SK-N-DZ (cell line): ENCODE results near the gene CDK19.
"Not testable (repeated sequence)": the region's sequence is repeated elsewhere in the genome, so short reads cannot be mapped to it uniquely, and the experiment has no call there.

ENCODE experiments used
- DNase-seq: peaks from one replicate; pipeline ENCODE4 v3.0.0-alpha.2; 2015; ENCODE audit warnings: low spot score

CDK19 gene

GRCh38 chr6:110814102-110815014, 911 bp downstream of the CDK19 start:
- DNase-seq, result peak; percentile 38

DNA sequence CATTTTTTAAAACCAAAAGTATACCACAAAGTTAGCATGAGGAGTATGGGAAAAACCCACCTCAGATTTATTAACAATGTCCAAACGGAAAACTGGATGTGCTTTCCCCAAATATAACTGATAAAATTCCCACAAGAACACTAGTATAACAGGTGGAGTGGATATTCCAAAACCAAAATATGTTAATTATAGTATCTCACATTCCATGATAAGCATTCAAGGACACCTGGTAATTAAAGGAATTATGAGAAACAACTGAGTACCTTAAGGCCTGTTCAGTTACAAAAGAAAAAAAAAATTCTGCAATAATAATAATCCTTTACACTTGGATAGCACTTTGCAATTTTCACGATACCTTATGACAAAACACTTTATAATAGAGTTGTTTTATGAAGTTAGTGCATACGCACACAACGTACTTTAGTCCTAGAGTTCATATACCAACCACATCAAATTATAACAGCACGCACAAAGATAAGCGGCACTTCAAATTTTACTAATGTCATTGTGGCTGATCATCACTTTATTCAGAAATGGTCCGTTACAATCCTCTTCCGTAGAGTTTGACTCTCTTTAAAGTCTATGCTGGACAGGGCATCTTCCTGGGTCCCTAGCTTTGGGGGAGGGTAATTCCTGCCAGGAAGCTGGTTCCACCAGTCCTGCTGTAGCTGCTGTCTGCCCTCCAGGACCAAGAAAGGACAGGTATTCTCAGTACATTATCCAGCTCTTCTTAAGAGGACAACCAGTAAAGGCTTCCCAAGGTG, 1.7 kb downstream of the CDK19 start:
- DNase-seq, result no peak

DNA sequence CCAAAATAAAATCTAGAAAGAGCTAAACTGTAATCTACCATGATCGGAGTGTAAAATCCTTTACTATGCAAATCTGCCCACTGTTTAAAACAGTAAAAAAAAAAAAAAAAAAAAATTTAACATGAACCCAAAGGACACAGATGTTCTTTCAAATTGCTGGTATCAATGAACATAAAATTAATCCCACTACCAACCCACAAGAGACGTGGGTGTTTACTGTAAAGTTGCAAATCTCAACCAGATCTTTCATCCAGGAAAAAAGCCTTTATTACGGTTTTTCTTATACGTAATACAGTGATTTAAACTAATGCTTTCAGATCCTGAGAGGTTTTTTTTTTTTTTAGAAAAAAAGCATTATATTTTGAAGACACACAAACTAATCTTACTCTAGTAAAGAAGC, 2.5 kb downstream of the CDK19 start:
- no peak for DNase-seq

GRCh38 chr6:110810896-110811586, 4.2 kb downstream of the CDK19 start:
- no peak for DNase-seq

DNA sequence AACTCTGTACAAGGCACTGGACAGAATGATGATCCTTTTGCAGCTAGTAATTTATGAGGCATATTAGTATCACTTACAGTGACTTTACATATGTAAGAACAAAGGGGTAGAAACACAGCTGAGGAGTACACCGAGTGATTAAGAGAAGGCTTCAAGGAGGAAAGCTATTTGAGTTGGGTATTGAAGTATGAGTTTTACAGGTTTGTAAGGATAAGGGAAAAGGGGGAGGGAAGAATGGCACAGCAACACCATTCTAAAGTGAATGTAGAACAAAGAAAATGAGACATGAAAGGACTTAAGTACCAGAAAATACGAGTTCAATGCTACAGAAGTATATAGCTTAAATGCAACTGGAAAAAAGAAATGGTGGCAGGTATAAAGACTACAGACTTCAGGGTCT, 5.5 kb downstream of the CDK19 start:
- DNase-seq, result no peak

DNA sequence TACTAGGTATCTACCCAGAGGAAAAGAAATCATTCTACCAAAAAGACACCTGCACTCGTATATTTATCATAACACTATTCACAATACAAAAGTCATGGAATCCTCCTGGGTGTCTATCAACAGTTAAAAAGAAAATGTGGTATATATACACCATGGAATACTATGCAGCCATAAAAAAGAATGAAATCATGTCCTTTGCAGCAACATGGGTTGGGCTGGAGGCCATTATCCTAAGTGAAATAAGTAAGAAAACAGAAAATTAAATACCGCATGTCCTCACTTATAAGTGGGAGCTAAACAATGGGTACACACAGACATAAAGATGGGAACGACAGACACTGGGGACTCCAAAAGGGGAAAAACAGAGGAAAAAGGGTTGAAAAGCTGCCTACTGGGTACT, 13.1 kb downstream of the CDK19 start:
- DNase-seq, result not testable (repeated sequence)

GRCh38 chr6:110800839-110801196, 14.5 kb downstream of the CDK19 start:
- no peak for DNase-seq

DNA sequence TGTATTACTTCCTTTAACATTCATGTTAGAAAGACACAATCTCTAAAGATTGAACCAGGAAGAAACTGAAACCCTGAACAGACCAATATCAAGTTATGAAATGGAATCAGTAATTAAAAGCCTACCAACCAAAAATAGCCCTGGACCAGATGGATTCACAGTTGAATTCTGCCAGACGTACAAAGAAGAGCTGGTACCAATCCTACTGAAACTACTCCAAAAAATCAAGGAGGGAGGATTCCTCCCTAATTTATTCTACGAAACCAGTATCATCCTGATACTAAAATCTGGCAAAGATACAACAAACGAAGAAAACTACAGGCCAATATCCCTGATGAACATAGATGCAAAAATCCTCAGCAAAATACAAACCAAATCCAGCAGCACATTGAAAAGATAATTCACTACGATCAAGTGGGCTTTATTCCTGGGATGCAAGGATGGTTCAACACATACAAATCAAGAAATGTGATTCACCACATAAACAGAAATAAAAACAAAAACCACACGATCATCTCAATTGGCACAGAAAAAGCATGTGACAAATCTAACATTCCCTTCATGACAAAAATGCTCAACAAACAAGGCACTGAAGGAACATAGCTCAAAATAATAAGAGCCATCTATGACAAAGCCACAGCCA, 15.0 kb downstream of the CDK19 start:
- DNase-seq, result no peak

DNA sequence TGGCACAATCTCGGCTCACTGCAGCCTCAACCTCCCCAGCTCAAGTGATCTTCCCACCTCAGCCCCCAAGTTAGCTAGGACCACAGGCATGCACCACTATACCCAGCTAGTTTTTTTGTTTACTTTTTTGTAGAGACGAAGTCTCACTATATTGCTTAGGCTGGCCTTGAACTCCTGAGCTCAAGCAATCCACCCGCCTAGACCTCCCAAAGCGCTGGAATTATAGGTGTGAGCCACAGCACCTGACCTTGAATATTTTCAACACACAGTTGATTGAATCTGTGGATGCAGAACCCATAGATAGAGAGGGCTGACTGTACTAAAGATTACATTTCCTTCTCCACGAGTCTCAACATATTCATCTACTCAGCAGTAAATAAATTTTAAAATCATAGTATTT, 15.6 kb downstream of the CDK19 start:
- no peak for DNase-seq

DNA sequence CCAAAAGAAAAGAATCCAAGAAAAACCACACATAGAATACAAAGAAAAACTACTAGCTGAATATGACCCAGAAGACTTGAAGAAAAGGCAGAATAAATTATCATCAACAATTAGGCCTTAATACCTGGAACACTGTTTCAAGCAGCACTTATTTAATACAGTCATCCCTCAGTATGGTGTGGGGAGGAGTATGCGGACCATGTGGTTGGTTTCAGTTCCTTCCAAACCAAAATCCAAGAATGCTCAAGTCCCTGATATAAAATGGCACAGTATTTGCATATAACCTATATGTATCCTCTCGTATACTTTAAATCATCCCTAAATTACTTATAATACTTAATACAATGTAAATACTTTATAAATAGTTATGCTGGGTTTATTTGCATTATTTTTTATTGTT, 16.1 kb downstream of the CDK19 start:
- DNase-seq, result no peak

DNA sequence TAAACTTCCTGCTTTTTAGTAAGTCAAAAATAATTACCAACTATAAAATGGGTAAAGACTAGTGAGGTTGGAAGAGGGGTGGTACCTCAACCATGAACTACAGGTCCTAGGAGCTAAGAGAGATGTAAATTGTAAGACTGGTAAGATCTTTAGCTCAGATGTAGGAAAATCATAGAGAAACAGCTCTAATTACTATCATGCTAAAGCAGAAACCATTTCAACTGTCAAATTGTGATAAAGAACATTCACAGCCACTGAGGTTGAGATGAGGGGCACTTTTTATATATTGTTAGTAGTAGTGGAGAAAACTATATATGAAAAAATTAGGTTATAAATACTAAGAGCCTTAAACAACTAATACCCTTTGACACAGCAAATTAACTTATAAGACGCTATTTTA, 20.0 kb downstream of the CDK19 start:
- DNase-seq, result peak; percentile 11

- no peak for DNase-seq
These were observed 28.6 kb downstream of the CDK19 start for GRCh38 chr6:110786696-110787095.

DNA sequence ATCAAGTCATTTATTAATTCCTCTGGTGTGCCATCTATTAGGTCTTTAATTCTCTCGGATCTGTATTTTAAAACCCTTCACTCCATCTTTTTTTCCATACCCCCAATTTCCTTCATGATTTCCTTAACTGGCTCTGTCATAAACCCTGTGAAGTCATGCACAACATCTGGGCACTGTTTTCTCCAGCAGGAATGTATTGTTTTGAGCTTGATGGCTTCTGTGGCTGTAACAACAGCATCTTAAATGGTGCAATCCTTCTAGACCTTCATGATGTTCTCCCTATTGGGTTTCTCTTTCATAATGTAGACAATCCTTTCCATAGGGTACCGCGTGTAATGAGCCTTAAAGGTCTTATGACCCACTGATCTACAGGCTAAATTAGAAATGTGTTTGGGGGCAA, 29.0 kb downstream of the CDK19 start:
- DNase-seq, result no peak

DNA sequence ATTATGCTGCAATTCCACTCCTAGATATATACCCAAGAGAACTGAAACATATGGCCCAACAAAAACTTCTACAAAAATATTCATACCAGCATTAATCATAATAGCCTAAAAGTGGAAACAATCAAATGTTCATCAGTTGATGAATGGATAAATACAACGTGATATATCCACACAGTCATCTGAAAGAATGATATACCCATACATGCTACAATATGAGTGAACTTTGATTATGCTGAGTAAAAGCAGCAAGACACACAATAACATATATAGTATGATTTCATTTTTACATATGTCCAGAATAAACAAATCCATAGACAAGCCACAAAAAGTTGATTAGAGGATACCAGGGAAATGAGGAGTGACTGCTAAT, 30.7 kb downstream of the CDK19 start:
- DNase-seq, result no peak

DNA sequence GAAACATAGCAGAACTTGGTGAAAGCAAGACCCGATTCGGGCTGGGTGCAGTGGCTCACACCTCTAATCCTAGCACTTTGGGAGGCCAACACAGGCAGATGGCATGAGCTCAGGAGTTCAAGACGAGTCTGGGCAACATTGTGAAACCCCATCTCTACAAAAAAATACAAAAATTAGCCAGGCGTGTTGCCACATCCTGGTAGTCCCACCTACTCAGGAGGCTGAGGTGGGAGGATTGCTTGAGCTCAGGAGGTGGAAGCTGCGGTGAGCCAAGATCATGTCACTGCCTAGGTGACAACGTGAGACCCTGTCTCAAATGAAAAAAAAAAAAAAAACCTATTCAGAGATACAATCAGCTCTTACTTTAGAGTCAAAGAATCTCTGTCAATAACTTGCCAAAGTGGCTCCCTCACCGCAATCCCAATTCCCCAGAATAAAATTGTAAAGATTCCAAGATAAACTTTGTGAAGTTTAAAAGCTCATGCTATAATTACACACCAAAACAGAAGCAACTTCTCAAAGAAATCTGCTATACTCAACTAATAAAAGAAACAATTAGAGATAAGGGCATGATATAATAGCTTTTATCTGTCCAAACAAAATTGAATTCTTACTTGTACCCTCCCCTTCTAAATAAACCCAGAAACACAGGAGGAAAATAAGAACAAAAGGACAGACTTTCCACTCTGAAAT, 33.6 kb downstream of the CDK19 start:
- no peak for DNase-seq

DNA sequence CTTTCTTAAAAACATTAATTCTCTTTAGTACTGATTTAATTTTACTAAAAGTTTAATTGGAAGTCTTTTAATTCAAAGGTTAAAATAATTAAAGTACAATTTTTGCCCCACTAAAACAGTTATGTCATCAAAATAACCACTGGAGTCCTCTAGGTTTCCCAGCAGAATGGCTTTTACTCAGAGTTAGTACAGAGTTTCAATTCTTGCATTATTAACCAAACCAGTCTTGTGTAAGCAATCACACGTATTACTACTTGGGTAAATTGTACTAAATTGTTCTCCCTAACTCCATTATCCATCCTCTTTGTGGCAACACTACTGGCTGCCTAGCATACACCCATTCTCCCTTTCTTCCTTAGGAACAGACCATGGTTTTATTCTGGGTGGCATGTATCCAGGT, 36.9 kb downstream of the CDK19 start:
- DNase-seq, result no peak

GRCh38 chr6:110777636-110778035, 37.6 kb downstream of the CDK19 start:
- no peak for DNase-seq

DNA sequence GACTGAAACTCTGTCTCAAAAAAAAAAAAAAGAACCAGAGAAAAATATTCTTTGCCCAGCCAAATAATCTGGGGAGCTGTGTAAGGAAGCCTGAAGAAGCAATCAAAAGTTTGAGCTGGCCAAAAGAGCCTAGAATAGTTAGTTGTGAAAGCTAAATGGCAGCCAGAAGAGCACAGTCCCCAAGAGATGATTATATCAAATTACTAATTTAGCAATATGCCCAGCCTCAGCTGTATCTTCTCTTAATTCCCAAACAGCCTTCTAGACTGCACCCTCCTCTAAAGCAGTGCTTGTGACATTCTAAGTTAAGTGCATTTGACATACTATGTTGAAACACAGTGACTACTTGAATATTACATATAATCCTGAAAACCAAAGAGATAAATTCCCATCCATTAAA, 38.9 kb downstream of the CDK19 start:
- DNase-seq, result no peak

DNA sequence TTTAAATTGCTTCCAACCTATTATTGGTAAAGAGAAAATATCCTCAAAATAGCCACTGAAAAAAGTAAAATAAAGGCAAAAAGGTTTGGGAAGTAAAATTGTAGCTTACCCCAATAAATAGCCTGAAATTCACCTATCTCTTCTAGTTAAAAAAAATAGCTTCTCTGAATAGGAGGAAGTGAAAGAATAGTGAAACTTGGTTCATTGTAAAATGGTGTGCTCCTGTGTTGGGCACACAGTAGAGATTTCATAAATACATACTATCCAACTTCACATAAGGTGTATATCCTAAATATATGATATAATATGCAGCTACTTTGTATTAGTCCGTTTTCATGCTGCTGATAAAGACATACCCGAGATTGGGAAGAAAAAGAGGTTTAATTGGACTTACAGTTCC, 45.3 kb downstream of the CDK19 start:
- no peak for DNase-seq

DNA sequence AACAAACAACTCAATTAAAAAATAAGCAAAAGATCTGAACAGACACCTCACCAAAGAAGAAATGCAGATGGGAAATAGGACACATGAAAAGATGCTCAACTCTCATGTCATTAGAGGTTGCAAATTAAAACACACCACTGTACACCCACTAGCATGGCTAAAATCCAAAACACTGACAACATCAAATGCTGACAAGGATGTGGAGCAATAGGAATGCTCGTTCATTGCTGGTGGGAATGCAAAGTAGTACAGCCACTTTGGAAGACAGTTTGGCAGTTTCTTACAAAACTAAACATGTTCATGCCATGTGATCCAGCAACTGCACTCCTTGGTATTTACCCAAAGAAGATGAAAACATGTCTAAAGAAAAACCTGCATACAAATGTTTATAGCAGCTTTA, 47.2 kb downstream of the CDK19 start:
- no peak for DNase-seq

DNA sequence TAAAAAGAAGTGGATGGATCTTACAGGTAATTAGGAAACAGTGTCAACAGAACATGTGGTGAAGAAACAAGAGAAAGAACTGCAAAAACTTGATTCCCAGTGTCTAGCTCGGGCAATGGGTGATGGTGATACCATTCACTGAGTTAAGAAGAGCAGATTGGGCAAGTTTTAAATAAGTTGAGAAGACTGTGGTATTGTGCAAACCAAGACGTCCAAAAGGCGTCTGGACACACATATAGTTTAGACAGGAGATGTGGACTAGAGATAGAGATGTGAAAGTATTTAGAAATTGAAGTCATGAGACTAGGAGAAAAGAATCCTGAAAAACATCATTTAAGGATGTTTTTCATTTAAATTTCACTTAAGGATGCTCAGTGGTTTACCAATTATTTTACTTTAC, 53.9 kb downstream of the CDK19 start:
- no peak for DNase-seq
